Psoas muscle (tissue), 8 donors: Measurements from ENCODE around the gene KDM7A. TPM values are rescaled to one million over a fixed set of nuclear protein-coding genes. Genes with fewer than 3 reads are reported as not detected.

Experiments
- ATAC-seq, 4 donors: fragments of 200-7000 bp; cut with Tn5 transposase; one replicate each; pipeline ENCODE4 v1.9.1; 2020; ENCODE audit warnings: moderate library complexity in 3 of 4, mild to moderate bottlenecking in 2 of 4
- DNase-seq, 2 donors: peaks; one replicate each; pipeline ENCODE4 v3.0.0-alpha.2; 2020
- H3K27ac ChIP-seq: fragments of 200-600 bp; one replicate; pipeline ENCODE4 v1.8.0; 2022
- H3K27me3 ChIP-seq, 3 donors: fragments of 200-600 bp in 1 of 3; one replicate each; pipeline versions ENCODE4 v1.6.1 to v1.8.0; 2013 to 2022; ENCODE audit warnings: low read length in 2 of 3, mild to moderate bottlenecking in 2 of 3, moderate library complexity in 1 of 3; ENCODE audit not compliant: insufficient read depth in 3 of 3
- H3K36me3 ChIP-seq, 2 donors: fragments of 200-600 bp in 1 of 2; one replicate each; pipeline versions ENCODE4 v1.6.1 to v1.8.0; 2013 to 2022; ENCODE audit warnings: low read depth in 1 of 2, mild to moderate bottlenecking in 1 of 2, moderate library complexity in 1 of 2; ENCODE audit not compliant: insufficient read depth in 1 of 2
- H3K4me1 ChIP-seq: fragments of 200-600 bp; one replicate; pipeline ENCODE4 v1.8.0; 2022
- H3K4me3 ChIP-seq: fragments of 200-600 bp; one replicate; pipeline ENCODE4 v1.8.0; 2022; ENCODE audit warnings: mild to moderate bottlenecking
- H3K9me3 ChIP-seq: fragments of 200-600 bp; one replicate; pipeline ENCODE4 v1.8.0; 2022
- CTCF ChIP-seq: fragments of 200-600 bp; IDR thresholded peaks from one replicate; pipeline ENCODE4 v1.8.0; 2022; ENCODE audit warnings: antibody characterized with exemption
- WGBS, 3 donors: extraction: QIAGEN DNeasy Blood & Tissue Kit; methylation state at CpG; one replicate each; pipeline versions ENCODE4 v1.1.6 to v1.1.7; 2013; 5-methylcytosine and 5-hydroxymethylcytosine counted together
- intact Hi-C, 2 donors: fragments of 100-400 bp; cut with DNase I; formaldehyde crosslinking; loops; one replicate each; pipeline versions ENCODE4 v1.11.0 to v1.14.2; 2022
- polyA plus RNA-seq, 3 donors: library from polyadenylated mRNA; stranded (reverse); fragments of 200-250 nt; gene quantifications; one replicate each; pipeline ENCODE4 v1.2.3, GENCODE V29; 2013
- total RNA-seq, 4 donors: library from RNA; stranded (reverse); fragmentation: NEBNext Ultra II Directional in 2 of 4; extraction: Animal tissue kit (Norgen Biotek cat#: 25700) in 2 of 4; gene quantifications; one replicate each; pipeline versions ENCODE4 v1.2.1 to v1.2.4, GENCODE V29; 2021 to 2023
- donor health status: healthy with polysubstance abuse.
- donor health status: DM: no; HTN: no; CAD: no; lungs with moderate emphysema.
- donor health status: Bipolar disorder and iron deficiency.
- donor health status: healthy.
- donor health status: DM: yes; HTN: yes; CAD: no.
- donor health status: DM: no; HTN: no; CAD: no.
- donor health status: DM: no; HTN: no; CAD: no.
- donor health status: DM: yes; HTN: yes; CAD: no.

Gene KDM7A
- total and polyA plus RNA-seq, 7 donors: 5.5 to 59.4 (median 27.4) TPM

- intact Hi-C loops: no loop called here
- H3K4me1 ChIP-seq: peaks cover 62% of the 10 kb centered on the region
- peak in 1 of 4 donors; percentile 17 for ATAC-seq
These were observed 20.2 kb downstream of the KDM7A start for GRCh38 chr7:140156460-140157080.

GRCh38 chr7:140155428-140155827 is 21.4 kb downstream of the KDM7A start:
- no peaks in the 10 kb centered on the region for H3K36me3 ChIP-seq
- peak overlapping the region; percentile 74 for H3K27ac ChIP-seq
- no peak for TF ChIP-seq CTCF
- H3K27me3 ChIP-seq: no peaks in the 10 kb centered on the region
- intact Hi-C loops: no loop called here
- DNase-seq (no peak), ATAC-seq (peak; percentile 67 to 84 (median 76))
- peaks cover 62% of the 10 kb centered on the region for H3K4me1 ChIP-seq
- 29 to 47% (median 35%) methylated on average over 4 of the region's 4 CpGs for WGBS, 3 donors
- no peaks in the 10 kb centered on the region for H3K9me3 ChIP-seq
- H3K4me3 ChIP-seq: peak overlapping the region; percentile 31

More at GRCh38 chr7:140156460-140157080, 20.2 kb downstream of the KDM7A start:
- Histone ChIP-seq H3K36me3 (no peaks in the 10 kb centered on the region), H3K27ac (peak overlapping the region; percentile 74), H3K9me3 (no peaks in the 10 kb centered on the region), H3K27me3 (no peaks in the 10 kb centered on the region), H3K4me3 (peak overlapping the region; percentile 31)
- WGBS, 3 donors: 67 to 97% (median 71%) methylated on average over 2 of the region's 2 CpGs
- TF ChIP-seq CTCF: no peak
- no peak for DNase-seq

- 58 to 85% (median 65%) methylated on average over 7 of the region's 7 CpGs for WGBS, 3 donors
- Histone ChIP-seq H3K27me3 (no peaks in the 10 kb centered on the region), H3K36me3 (no peaks in the 10 kb centered on the region), H3K4me1 (peaks cover 57% of the 10 kb centered on the region), H3K4me3 (no peak overlapping the region), H3K27ac (no peak overlapping the region), H3K9me3 (no peaks in the 10 kb centered on the region)
- no peak for DNase-seq
- TF ChIP-seq CTCF: no peak
- intact Hi-C loops: no loop called here
- peak in 2 of 4 donors; percentile 28 to 42 for ATAC-seq
These were observed 23.1 kb downstream of the KDM7A start for GRCh38 chr7:140153666-140154161.

- Histone ChIP-seq H3K4me3 (no peak overlapping the region), H3K27me3 (no peaks in the 10 kb centered on the region), H3K9me3 (no peaks in the 10 kb centered on the region), H3K27ac (no peak overlapping the region), H3K4me1 (peaks cover 33% of the 10 kb centered on the region), H3K36me3 (no peaks in the 10 kb centered on the region)
- DNase-seq: no peak
- ATAC-seq: no peak
- intact Hi-C loops: no loop called here
- TF ChIP-seq CTCF: no peak
- WGBS, 3 donors: 61 to 75% (median 65%) methylated on average over 4 of the region's 4 CpGs
These were observed 30.2 kb downstream of the KDM7A start for GRCh38 chr7:140146574-140146973.

- Histone ChIP-seq H3K27me3 (no peaks in the 10 kb centered on the region), H3K4me1 (peaks cover 30% of the 10 kb centered on the region), H3K27ac (no peak overlapping the region), H3K9me3 (no peaks in the 10 kb centered on the region), H3K4me3 (no peak overlapping the region), H3K36me3 (no peaks in the 10 kb centered on the region)
- ATAC-seq (no peak), DNase-seq (no peak)
- intact Hi-C loops: no loop called here
- no peak for TF ChIP-seq CTCF
These were observed 31.1 kb downstream of the KDM7A start for GRCh38 chr7:140145709-140146108.
